Activated CD4-positive, alpha-beta T cell treated with anti-CD3 and anti-CD28 coated beads for 4 hours (primary cell): ENCODE results near the gene VPS41.
A peak's percentile ranks its signal among the peaks of the same experiment; 100 is the strongest.

Source experiments
- DNase-seq, 2 donors: peaks; one replicate each; pipeline ENCODE4 v3.0.0-alpha.2; 2020

Gene VPS41

DNA sequence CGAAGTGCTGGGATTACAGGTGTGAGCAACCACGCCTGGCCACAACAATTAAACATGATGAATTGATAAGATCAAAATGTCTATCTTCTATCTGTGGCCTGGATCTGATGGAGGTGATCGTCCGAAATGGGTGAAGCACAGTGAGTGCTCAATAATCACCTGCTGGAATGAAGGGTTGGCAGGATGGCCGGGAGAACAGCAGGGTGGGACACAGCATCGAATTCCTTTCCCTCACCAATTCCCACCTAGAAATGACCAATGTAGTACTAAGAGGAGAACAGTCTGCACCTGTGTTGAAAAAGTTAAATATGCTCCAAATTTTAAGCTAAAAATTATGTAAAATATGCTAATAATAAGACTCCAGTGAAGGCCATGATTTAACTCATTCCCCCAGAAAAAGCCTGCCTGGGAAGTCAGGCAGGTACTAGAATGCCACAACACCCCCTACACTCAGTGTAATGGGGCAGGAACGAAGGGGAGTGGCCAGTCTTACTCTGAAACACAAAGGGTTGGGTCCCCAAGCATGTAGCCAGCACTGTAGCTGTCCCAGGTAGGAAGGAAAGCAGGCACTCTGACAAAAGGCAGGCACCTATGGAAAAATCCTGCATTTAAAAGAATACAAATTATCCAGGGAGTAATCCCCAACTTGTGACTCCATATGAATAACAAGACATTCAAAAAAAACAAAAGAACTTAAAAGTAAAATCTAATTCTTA lies 110.3 kb downstream of the VPS41 start:
- no peak for DNase-seq

DNA sequence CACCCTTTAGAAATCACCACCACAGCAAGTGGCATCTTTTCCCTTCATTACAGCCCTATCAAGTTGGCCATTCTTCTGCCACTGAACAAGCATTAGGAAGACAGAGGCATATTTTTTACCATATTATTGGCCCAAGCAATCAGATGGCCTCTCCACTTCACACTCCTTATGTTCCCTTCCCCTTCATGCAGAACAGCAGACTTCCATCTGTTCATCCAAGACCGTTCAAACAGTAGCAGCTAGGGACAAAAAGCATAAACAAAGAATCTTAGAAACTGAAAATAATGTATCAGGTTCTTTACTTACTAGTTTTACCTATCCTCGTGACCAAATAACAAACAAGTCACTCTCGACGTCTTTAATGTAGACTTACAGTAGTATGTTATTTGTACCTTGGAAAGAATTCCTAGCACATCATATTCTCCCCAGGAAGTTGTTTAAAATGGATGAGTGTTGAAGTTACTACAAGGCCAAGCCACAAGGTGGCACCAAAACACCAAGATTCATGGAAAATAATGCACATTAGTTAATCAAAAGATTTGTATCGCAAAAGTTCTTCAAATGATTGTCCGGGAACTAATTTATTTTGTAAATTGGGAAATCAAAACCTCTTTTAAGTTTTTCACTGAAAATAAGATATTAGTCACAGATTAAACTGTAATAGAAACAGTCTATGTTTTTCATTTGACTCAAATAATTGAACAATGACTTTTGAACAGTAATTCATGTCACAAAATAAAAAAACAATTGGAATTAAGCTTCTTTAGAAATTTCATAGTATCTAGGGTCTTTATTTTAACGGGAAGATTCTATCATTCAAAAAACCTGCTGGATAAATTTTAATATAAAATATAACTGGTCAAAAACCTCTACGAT lies 112.1 kb downstream of the VPS41 start:
- DNase-seq: peak; percentile 12 to 50

DNA sequence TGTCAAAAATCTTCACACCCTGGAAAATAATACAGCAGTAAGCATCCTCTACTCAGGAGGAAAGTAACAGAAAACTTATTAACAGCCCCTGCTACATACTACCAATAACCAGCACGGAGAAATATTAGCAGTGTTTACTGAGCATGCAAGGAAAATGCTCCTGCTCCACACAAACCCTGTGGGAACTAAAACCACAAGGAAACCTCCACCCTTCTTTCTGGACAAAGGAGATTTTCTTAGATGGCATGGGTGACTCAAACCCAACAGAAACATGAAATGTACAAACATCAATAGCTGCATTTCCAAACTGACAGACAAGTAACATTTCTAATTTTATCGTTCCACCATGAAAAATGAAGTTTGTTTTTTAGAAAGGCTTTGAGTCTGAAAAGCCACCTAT lies 113.4 kb downstream of the VPS41 start:
- DNase-seq: no peak

DNA sequence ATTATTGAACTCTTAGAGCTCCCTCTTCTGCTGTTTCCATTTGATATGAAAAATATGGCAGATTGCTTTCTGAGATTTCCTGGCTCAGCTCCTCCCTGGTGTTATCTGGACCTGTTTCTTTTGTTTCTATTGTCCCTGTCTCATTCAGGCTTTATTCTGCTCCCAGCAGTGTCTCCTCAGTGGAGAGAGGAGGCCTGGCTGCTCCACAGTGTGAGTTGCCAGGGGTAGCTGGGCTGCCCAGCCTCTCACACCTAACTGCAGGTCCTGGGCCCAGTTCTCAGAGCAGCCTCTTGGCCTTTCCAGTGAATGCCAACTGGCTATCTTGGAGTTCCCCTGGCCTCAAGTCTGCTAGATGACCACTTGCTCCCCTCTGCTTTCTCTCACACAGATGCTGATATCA lies 127.0 kb downstream of the VPS41 start:
- no peak for DNase-seq

DNA sequence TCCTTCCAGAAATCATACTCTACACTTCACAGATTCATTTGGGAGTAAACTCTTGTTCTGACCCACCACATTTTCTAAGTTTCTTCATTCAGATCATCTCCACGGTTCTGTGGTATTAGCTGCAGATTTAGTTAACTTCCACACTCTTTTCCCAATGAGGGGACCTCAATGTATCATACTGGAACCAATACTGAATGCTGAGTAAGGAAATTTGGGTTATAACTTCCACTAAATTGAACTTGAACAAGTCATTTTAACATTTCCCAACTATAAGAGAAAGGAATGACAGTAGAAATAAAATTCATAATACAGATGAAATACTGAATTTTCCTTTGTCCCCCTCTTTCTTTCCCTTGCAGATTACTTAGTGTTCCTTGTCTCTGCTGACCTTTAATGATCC lies 131.4 kb downstream of the VPS41 start:
- DNase-seq: no peak

DNA sequence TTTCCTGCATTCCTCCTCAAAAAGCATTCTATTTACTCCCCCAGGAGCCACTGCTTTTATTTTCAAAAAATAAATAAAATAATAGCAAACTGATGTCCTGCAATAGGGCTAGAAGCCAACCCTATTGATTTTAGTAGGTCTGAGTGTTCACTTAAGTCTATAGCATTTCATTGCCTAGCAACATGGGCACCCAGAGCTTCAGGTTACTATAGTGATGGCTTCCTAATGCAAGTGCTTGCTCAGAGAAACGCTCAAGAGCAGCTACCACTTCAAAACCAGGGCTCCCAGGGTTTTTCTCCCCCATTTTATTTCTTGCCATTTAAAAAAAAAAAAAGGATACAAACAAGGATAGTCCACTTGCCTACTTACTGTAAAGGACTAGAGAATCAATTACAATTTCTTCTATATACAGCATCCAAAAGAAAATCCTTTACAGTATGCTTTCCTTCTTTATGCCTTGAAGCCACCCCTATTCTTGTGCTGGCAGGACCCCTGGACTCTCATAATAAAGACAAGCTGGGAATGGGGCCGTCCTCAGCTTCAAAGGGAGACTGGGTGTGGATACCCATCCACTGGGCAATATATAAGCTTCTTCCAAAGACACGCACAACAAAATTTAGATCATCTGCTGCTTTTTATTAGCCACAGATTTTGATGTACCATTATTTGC lies 133.3 kb downstream of the VPS41 start:
- no peak for DNase-seq

DNA sequence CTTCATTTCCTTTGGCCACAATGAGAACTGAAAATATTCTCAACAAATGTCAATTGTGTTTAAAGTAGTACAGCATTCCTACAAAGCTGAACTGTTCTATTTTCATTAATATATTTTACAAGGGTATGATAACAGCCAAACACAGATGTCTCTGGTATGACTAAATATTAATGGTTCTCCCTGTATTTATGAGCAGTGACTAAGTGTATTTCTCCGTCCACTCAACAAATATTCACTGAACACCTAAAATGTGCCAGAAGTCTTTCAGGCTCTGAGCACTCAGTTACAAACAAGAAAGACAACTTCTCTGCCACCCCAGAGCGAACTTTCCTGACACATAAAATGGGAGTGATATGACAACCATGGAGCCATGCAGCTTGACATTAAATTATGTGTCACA lies 135.6 kb downstream of the VPS41 start:
- DNase-seq: no peak

DNA sequence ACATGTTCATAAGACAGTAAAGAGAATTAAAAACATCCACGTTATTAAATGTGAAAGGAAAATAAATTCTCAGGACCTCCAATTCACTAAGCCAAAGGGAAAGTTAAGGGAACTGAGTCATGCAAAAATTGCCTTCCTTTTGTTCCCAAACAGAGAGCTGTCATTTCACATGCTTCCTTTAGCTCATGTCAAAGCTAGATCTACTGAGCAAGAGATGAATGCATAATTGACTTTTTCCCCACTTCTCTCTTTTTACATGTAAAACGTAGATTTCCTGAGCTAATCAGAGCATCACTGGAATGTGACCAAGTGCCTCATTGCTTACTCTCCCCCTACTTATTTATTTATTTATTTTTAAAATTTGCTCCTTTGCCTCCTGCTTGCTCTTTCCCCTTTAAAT lies 148.8 kb downstream of the VPS41 start:
- no peak for DNase-seq

DNA sequence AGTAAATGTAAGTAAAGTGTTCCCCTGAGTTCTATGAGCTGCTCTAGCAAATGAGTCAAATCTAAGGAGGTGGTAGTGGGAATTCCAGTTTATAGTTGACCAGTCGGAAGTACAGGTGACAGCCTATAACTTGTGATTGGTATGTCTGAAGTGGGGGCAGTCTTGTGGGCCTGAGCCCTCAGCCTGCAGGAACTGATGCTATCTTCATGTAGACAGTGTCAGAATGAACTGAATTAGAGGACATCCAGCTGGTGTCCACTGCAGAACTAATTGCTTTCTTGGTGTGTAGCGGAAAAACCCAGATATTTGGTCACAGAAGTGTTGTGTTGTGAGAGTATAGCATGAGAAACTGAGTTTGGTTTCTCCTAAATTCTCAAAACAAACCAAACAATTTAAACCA lies 150.0 kb downstream of the VPS41 start:
- DNase-seq: no peak

DNA sequence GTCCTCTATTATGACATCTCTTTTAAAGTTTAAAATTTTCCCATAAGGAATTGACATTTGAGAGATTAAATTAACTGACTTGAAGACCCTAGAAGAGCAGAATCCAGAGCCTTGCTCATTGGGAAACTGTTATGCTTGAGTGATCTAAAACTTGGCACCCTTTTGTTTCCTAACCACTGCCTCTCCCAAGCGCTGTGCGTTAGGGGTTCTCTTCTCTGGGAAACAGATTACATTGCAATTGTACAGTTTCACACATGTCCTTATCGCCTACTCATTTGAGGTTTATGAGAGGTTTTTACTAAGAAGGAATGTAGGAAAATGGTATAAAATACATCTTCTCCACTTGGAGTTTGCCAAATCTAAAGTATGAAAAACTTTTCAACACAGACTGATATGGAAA lies 151.1 kb downstream of the VPS41 start:
- DNase-seq: no peak

DNA sequence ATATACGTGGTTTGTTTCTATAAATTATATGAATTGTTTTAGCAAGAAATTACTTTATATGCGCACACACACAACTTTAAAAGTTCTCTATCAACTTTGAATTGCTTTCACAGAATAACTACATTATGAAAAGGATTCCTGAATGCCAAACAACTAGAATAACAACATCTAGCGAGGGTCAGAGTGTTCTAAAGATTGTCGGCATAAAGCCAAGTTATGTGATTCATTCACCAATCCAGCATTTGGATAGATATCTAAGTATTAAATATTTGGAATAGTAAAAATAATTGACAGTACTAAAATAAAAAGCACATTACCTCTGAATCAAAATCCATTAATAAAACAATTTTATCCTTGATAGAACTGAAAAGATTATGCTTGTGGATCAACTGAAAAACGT lies 152.5 kb downstream of the VPS41 start:
- DNase-seq: no peak

DNA sequence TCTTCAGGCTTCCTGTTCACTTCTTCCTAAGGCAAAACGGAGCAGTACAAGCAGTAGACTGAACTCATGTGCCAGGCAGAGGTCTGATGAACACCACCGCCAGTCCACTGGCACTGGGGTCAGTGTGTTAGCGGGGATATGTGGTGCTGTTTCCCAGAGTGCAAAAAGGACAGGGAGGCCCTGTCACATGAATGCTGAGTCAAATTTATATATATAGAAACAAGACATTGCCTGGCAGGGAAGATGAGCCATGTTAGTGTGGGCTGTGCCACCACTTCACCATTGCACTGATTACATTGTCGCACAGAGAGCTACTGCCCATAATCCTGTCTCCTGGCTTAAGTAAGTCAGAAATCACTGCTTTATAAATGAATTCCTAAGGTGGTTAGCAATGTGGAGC lies 155.6 kb downstream of the VPS41 start:
- no peak for DNase-seq

DNA sequence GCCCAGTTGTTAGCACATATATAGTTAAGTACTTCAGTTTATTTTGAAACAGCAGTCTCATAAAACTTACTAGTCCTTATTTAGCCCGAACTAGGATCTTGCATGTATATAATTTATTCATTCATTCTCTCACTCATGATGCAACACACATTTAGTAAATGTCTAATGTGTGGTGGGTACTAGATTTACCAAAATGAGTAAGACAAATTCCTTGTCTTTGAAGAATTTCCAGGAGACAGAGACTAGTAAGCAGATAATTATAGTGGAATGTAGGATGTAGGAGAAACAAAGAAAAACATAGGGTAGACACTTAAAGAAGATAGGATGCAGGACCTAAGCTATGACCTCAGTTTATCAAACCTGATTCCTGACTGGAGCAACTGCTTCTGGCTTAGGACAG lies 157.6 kb downstream of the VPS41 start:
- DNase-seq: no peak

DNA sequence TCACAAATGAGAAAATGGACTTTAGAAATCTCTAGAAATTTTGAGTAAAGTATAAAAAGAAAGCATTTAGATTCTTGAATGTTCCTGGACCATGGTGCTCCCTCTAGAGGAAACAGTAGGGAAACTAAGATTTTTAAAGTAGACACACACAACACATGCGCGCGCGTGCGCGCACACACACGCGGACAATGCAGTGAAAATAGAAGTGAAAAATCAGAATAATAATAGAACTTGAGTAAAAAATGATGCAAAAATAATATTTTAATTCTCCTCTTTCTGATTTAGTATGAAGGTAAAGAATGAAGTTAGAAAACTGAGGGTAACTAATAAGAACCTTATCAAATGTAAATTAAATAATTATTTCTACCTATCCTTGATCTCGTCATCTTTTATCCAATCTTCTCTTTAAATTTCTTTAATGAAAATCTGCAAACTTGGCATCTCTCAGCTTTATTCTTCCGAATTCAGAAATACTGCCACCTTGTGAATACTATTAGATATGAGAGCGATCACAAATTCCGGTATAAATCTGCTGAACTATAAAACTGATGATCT lies 160.9 kb downstream of the VPS41 start:
- no peak for DNase-seq

DNA sequence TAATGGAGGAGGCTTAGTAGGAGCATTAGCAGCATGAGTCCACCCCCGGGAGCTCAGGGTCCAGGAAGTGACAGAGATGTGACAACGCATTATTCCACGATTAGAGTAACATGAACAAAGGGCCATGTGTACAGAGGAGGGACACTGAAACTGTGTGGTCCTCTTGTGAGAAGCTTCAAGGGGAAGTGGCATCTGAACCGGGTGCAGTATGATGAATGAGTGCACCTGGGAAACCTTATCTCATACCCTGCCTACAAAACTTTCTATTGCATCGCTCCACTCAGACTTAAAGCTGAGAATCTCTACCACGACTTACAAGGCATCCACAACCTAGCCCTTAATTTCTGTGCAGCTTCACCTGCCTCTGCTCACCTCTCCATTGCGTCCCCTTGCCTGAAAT lies 162.6 kb downstream of the VPS41 start:
- DNase-seq: no peak

DNA sequence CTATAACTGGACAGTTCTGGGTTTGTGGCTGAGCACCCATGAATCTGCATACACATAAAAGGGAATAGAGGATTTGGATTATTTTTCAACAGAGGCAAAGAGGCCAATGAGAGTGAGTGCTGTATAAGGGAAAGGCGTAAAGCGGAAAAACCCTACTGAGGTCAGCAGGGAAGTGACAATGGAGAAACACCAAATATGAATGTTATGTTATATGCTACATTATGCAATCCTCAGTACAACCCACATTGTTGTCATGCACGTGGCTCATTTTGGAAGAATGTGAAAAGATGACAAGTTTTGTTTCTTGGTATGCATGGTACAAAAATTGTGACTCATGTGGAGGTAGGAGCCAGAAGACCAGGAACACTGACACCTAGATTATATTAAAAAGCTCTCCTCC lies 164.2 kb downstream of the VPS41 start:
- DNase-seq: no peak

DNA sequence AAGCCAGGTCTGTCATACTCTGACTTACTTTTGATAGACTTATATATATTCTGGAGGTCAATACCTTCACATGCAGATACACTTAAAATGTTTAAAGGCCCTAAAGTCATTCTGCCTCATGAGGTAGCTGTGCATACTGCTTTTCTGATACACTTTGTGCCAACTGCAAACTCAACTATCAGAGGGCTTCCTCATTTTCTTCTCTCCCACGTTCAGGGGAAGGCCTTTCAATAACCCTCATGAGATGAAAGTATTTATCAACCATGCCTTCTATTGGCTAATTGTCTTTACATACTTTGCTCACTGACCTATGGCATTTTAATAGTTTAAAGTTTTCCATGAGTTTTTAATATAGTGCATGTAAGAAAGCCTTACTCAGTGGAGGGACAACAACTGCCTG lies 165.1 kb downstream of the VPS41 start:
- no peak for DNase-seq

DNA sequence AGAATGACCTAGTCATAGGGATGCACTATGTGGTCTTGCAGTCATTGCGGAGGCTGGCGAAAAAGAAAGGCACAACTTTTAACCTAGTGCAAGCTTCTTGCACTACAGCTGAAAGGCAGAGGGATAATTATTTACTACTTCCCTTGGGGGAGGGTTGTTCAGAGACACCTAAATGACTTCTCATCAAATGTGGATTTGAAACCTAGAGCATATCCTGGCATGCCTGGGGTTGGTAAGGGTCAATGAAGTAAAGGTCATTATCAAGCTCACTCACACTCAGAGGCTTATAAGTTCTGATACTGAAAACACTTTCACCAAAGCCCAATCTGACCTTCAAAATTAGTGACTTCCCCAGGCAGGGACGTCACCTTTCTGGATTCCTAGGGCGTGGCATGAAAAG lies 168.9 kb downstream of the VPS41 start:
- DNase-seq: no peak

DNA sequence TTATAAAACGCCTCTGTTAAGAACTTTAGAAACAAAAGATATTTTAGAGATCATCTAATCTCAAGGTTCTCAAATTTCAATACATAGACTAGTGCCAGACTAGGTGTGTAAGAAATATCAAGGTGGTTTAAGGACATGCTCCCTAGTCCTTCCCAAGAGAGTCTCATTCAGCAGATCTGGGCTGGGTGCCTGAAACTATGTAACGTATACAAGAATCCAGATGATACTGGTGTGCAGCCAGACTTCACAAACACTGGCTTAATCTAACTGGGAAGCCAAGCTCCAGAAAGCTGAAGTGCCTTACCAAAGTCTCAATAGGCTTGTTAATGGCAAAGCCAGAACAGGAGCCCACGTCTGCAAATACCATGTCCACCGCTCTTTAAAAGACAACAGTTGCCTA lies 172.9 kb downstream of the VPS41 start:
- DNase-seq: no peak

DNA sequence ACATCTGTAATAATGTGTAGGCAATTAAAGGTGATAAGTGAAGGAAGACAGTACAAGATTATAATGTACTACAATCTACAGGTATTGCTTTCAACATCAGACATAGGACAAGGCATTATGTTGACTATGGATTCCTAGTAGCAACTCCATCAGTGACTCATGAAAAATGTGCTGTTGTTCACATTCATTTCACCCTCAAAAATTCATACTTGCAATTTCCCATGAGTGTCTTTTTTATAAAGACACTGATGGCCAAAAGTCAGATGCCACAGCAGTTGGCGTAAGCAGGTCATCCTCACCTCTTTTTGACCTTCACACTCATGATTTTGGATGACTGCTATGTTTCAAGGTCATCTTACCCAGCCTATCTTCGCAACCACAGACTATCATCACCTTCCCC lies 177.8 kb downstream of the VPS41 start:
- DNase-seq: no peak

DNA sequence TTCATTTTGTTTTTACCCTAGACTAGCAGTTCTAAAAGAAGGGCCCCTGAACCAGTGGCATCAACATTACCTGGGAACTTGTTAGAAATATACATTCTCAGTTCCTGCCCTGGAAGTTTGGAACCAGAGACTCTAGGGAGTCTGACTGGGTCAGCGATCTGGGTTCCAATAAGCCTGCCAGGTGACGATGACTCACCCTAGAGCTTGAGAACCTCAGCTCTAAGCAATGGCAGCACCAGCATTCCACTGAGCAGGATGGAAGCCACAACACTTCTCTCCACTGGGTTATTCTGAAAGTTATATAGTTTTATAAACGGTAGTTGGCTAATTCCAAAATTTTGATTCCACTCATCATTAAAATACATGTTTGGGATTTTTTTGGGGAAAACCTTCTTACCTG lies 180.8 kb downstream of the VPS41 start:
- no peak for DNase-seq

DNA sequence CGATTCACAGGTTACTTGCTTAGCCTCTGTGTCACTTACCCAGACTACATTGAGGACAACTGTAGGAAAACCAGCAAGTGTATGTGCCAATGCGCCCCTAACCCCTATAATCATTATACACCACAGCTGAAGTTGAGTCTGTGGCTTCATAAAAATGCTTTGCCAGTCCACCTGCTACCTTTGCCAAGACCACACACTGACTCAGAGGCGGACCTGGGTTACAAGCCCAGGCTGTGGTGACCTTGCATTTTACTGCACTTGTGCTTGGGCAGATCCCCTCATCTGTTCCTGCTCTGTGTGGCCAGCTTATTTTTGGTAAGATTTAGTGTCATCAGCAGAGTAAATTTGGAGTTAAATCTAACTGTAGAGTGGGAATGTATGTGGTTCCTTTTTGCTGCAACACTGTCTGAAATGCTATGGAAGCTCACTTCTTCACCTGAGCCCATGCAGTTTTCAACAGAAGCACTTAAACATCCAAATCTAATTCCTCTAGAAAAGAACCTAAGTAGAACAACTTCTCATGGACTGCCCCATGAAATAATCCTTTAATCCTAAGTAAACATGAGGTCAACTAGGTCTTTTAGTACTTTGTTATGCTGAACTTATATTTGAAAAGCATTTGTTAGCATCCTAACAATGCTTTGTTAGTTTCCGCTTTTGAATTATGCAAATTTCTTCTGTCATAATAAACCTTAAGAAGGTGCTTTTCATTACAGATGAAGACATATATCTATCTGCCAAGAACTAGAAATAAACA lies 181.6 kb downstream of the VPS41 start:
- DNase-seq: no peak

DNA sequence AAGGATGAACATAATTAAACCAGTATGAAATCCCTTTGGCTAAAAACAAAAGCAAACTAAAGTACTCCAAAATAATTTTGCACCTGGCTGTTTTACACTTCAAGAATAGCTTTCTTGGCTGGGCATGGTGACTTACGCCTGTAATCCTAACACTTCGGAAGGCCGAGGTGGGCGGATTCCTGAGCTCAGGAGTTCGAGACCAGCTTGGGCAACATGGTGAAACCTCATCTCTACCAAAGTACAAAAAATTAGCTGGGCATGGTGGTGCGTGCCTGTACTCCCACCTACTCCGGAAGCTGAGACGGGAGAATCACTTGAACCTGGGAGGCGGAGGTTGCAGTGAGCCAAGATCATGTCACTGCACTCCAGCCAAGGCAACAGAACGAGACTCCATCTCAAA lies 185.7 kb downstream of the VPS41 start:
- DNase-seq: no peak
